ENCODE data around the gene DYSF.

Gene DYSF

GRCh38 chr2:71558300-71559051, 105.1 kb downstream of the DYSF start:
- Histone ChIP-seq H3K4me1 (ENCODE audit: control insufficient read depth, insufficient read depth, low read length) (no peaks in the 10 kb centered on the region), H3K36me3 (ENCODE audit: control insufficient read depth in 2 of 2, insufficient read depth in 1 of 2, low read length in 2 of 2) (no peaks in the 10 kb centered on the region), H3K9me3 (ENCODE audit: control insufficient read depth, insufficient read depth, low read depth, low read length) (no peaks in the 10 kb centered on the region), H3K4me3 (ENCODE audit: low read depth, low read length) (no peak overlapping the region), H3K27ac (ENCODE audit: extremely low read depth, low read depth, low read length) (no peak overlapping the region)
- ChIA-PET POLR2A (interaction anchor here (0.7 kb wide), 1 partner anchor 240 kb away, joined by 4 read pairs; no protein-coding TSS in a partner anchor), CTCF (interaction anchor here (0.6 to 1.9 kb wide), 4 partner anchors 10 to 1031 kb away, joined by 3 to 8 read pairs (median 4); no protein-coding TSS in a partner anchor)
- TF ChIP-seq PRDM2 (tag by site-specific recombination; IDR thresholded peaks at IDR 0.05; ENCODE audit: borderline replicate concordance) (no peak), ZSCAN4 (tag by site-specific recombination; IDR thresholded peaks at IDR 0.05) (no peak), ZNF560 (tag by site-specific recombination; IDR thresholded peaks at IDR 0.05; ENCODE audit: borderline replicate concordance) (no peak), ZNF148 (tag by site-specific recombination; IDR thresholded peaks at IDR 0.05; ENCODE audit: borderline replicate concordance) (no peak), IKZF3 (tag by site-specific recombination; IDR thresholded peaks at IDR 0.05) (no peak), ZNF624 (tag by site-specific recombination; IDR thresholded peaks at IDR 0.05) (no peak), ZNF791 (tag by site-specific recombination; IDR thresholded peaks at IDR 0.05) (no peak), ZNF341 (tag by site-specific recombination; IDR thresholded peaks at IDR 0.05; ENCODE audit: low read depth) (no peak), ZSCAN16 (tag by site-specific recombination; IDR thresholded peaks at IDR 0.05) (no peak), ZNF660 (tag by site-specific recombination; IDR thresholded peaks at IDR 0.05) (no peak), SP7 (tag by site-specific recombination; IDR thresholded peaks at IDR 0.05) (no peak), ZNF223 (tag by site-specific recombination; IDR thresholded peaks at IDR 0.05) (no peak), ZNF398 (tag by site-specific recombination; IDR thresholded peaks at IDR 0.05) (peak; percentile 26; the same call in 1 of the 2 replicates), TCF7L2 (IDR thresholded peaks at IDR 0.05; ENCODE audit: borderline replicate concordance, low read depth, low read length) (no peak), GLIS1 (tag by site-specific recombination; IDR thresholded peaks at IDR 0.05) (peak; percentile 97), ZNF18 (tag by site-specific recombination; IDR thresholded peaks at IDR 0.05) (no peak), ZBTB7A (tag by site-specific recombination; IDR thresholded peaks at IDR 0.05; ENCODE audit: low read depth) (no peak), ZFP3 (tag by site-specific recombination; IDR thresholded peaks at IDR 0.05; ENCODE audit: low read depth) (no peak), ZBTB1 (tag by site-specific recombination; IDR thresholded peaks at IDR 0.05) (no peak), ZNF610 (tag by site-specific recombination; IDR thresholded peaks at IDR 0.05; ENCODE audit: borderline replicate concordance) (no peak), ZSCAN5A (tag by site-specific recombination; IDR thresholded peaks at IDR 0.05) (no peak), ZNF184 (tag by site-specific recombination; IDR thresholded peaks at IDR 0.05) (no peak), ZNF621 (tag by site-specific recombination; IDR thresholded peaks at IDR 0.05) (no peak)

All from HEK293 (cell line).